ENCODE results near the gene OR13J1. TPM values are rescaled to one million over a fixed set of nuclear protein-coding genes. Genes with fewer than 3 reads are reported as not detected.
"Not testable (repeated sequence)": the region's sequence is repeated elsewhere in the genome, so short reads cannot be mapped to it uniquely, and the experiment has no call there.

OR13J1 gene
- total RNA-seq, 1 donor from 2014 or later, result not detected

DNA sequence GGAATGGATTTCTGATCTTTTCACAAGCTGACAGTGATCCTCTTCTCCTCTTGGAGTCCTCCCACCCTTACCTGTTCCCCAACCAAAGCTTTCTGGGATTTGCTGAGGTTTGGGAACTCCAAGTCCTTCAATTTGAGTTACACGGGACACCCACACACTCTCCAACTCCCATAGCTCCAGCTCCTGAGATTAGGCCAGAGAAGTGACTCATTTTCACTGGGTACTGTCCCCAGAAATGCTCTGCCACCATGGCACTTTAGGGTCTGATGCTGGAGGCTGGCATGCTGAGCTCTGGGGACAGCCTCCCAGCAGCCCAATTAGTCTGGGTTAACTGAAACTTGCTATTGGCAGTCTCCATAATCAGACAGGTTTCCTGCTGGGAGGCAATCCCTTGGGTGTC, 21.9 kb upstream of the OR13J1 start:
- no peaks in the 10 kb centered on the region for H3K9me3 ChIP-seq

DNA sequence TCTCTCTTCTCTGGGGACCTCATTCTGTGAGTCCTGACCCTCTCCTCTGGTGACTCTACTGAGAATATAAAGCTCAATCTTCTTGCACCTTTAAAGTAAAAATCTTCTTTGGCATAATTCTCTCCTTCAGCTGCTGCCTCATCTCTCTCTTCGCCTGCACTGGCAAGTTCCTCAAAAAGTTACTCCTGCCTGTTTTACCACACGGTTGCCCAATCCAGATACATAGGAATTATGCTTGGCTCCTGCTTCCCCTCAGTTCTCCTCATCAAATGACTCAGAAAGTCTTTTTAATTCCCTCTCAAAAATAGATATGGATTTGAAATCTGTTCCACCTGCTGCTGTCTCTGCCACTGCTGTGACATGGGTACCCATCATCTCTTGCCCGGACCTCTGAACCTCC, 21.4 kb upstream of the OR13J1 start:
- no peak for TF ChIP-seq POLR2AphosphoS5 (IDR thresholded peaks at IDR 0.05; ENCODE audit: insufficient read depth in 1 of 2, low read depth in 1 of 2)
- no peak for TF ChIP-seq POLR2A (IDR thresholded peaks at IDR 0.05)
- TF ChIP-seq, protein P1, sequence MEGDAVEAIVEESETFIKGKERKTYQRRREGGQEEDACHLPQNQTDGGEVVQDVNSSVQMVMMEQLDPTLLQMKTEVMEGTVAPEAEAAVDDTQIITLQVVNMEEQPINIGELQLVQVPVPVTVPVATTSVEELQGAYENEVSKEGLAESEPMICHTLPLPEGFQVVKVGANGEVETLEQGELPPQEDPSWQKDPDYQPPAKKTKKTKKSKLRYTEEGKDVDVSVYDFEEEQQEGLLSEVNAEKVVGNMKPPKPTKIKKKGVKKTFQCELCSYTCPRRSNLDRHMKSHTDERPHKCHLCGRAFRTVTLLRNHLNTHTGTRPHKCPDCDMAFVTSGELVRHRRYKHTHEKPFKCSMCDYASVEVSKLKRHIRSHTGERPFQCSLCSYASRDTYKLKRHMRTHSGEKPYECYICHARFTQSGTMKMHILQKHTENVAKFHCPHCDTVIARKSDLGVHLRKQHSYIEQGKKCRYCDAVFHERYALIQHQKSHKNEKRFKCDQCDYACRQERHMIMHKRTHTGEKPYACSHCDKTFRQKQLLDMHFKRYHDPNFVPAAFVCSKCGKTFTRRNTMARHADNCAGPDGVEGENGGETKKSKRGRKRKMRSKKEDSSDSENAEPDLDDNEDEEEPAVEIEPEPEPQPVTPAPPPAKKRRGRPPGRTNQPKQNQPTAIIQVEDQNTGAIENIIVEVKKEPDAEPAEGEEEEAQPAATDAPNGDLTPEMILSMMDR (IDR thresholded peaks at IDR 0.05), result no peak
- intact Hi-C loops (cut with DNase I), result no loop called here

More for the DNA sequence above, 21.9 kb upstream of the OR13J1 start:
- intact Hi-C loops (cut with DNase I), result no loop called here
- Histone ChIP-seq H3K4me3 (no peak overlapping the region), H3K27ac (no peak overlapping the region), H3K4me1 (no peaks in the 10 kb centered on the region), H3K36me3 (no peaks in the 10 kb centered on the region), H3K27me3 (no peaks in the 10 kb centered on the region)
- TF ChIP-seq, protein P1 (IDR thresholded peaks at IDR 0.05), result no peak
- no peak for TF ChIP-seq POLR2A (IDR thresholded peaks at IDR 0.05)
- TF ChIP-seq POLR2AphosphoS5 (IDR thresholded peaks at IDR 0.05; ENCODE audit: insufficient read depth in 1 of 2, low read depth in 1 of 2), result no peak
- no peak for DNase-seq (ENCODE audit: extremely low spot score in 2 of 2)

DNA sequence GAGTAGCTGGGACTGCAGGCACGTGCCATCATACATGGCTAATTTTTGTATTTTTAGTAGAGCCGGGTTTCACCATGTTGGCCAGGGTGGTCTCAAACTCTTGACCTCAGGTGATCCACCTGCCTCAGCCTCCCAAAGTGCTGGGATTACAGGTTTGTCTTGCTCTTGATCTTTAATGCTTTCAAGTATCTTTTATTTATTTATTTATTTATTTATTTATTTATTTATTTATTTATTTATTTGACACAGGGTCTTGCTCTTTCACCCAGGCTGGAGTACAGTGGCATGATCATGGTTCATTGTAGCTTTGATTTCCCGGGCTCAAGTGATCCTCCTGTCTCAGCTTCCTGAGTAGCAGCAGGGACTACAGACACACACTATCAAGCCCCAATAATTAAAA, 14.7 kb upstream of the OR13J1 start:
- H3K4me3 ChIP-seq; H3K27me3 ChIP-seq; DNase-seq (ENCODE audit: extremely low spot score in 2 of 2); H3K27ac ChIP-seq; H3K9me3 ChIP-seq; H3K4me1 ChIP-seq; H3K36me3 ChIP-seq: not testable (repeated sequence)
- intact Hi-C loops (cut with DNase I), result loop anchor here (5.0 kb wide), 1 partner anchor 93 kb away; the partner anchor contains the start of gene NPR2

More for the DNA sequence above, 21.4 kb upstream of the OR13J1 start:
- H3K27ac ChIP-seq, result no peak overlapping the region
- H3K4me1 ChIP-seq, result no peaks in the 10 kb centered on the region
- H3K36me3 ChIP-seq, result no peaks in the 10 kb centered on the region
- H3K9me3 ChIP-seq, result no peaks in the 10 kb centered on the region
- no peak for DNase-seq (ENCODE audit: extremely low spot score in 2 of 2)
- no peak overlapping the region for H3K4me3 ChIP-seq
- no peaks in the 10 kb centered on the region for H3K27me3 ChIP-seq

DNA sequence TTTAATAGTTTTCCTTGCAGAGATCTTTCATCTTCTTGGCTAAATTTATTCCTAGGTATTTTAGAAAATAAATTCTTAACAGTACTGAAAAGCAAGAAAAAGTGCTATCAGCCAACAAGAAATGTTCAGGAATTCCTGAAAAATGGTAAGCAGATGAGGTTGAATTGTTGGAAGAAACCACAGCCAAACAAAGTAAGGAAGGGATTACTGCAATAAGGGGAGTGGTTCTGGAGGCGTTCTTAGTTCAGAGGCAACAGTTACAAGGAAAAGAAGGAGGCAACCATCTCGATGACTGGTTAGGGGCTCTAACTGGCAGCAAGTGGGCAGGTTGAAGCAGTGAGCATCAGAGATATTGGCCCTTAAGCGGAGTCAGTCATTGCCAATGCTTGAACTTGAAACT, 12.8 kb upstream of the OR13J1 start:
- intact Hi-C loops (cut with DNase I), result loop anchor here (5.0 kb wide), 1 partner anchor 91 kb away; the partner anchor contains the start of gene NPR2
- Histone ChIP-seq H3K4me1 (no peaks in the 10 kb centered on the region), H3K27ac (no peak overlapping the region), H3K36me3 (no peaks in the 10 kb centered on the region), H3K4me3 (no peak overlapping the region), H3K9me3 (no peaks in the 10 kb centered on the region), H3K27me3 (no peaks in the 10 kb centered on the region)
- DNase-seq (ENCODE audit: extremely low spot score in 2 of 2), result no peak
- TF ChIP-seq, protein P1 (IDR thresholded peaks at IDR 0.05), result no peak
- TF ChIP-seq POLR2A (IDR thresholded peaks at IDR 0.05), result no peak
- TF ChIP-seq POLR2AphosphoS5 (IDR thresholded peaks at IDR 0.05; ENCODE audit: insufficient read depth in 1 of 2, low read depth in 1 of 2), result no peak

DNA sequence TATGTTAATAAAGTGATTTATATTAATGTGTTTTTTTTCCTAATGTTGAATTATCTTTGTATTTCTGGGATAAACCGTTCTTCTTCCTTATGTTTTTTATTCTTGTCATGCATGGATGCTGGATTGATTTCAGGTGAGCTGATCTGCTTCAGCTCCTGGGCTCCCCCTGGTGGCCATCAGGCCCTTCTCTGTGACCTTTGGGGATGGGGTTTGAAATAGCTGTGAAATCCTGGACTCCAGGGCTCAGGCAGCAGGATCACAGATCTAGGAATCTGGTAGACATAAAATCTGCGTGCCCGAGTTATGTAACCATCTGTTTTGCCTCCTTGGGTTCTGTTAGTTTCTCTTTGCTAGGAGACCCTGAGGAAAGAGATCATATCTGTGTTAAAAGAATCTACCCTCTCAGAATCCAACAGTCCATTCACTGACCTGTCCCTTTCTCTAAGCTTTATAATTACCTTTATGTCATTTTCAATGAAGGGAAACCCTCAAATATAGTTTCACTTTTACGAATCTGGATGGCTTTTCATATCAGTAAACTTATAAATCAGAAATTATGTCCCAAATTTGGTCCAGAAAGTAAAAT, 12.2 kb upstream of the OR13J1 start:
- H3K4me1 ChIP-seq, result no peaks in the 10 kb centered on the region
- H3K27me3 ChIP-seq, result no peaks in the 10 kb centered on the region
- DNase-seq (ENCODE audit: extremely low spot score in 2 of 2), result no peak
- no peak overlapping the region for H3K4me3 ChIP-seq
- intact Hi-C loops (cut with DNase I), result loop anchor here (5.0 kb wide), 1 partner anchor 90 kb away; the partner anchor contains the start of gene NPR2
- H3K27ac ChIP-seq, result no peak overlapping the region
- H3K36me3 ChIP-seq, result no peaks in the 10 kb centered on the region
- no peaks in the 10 kb centered on the region for H3K9me3 ChIP-seq
- TF ChIP-seq POLR2AphosphoS5 (IDR thresholded peaks at IDR 0.05; ENCODE audit: insufficient read depth in 1 of 2, low read depth in 1 of 2) (peak in 1 of 2 donors; percentile 70), POLR2A (IDR thresholded peaks at IDR 0.05) (no peak)
- TF ChIP-seq, protein P1 (IDR thresholded peaks at IDR 0.05), result peak; percentile 94 to 95 (median 94)

Data from vagina (tissue), 2 donors.